ENCODE measurements around the gene ZNF3. TPM values are rescaled to one million over a fixed set of nuclear protein-coding genes. Genes with fewer than 3 reads are reported as not detected.

ZNF3 gene
- total and polyA plus RNA-seq, 9 of the 15 experiments (the other 6 are each of a cell fraction or from before 2014, with no cell fraction given), result 30.0 to 64.9 (median 51.5) TPM

- TF ChIP-seq MBD2 (IDR thresholded peaks at IDR 0.05; ENCODE audit: borderline replicate concordance, low read depth) (peak; percentile 90), PURB (CRISPR knock-in tag; IDR thresholded peaks at IDR 0.05; ENCODE audit: low read depth) (no peak), NFIC (IDR thresholded peaks at IDR 0.05) (0 out of 2 replicates have a peak, but pooled peaks have one; percentile 29), NFATC3 (IDR thresholded peaks at IDR 0.05) (no peak), ZNF830 (CRISPR knock-in tag; IDR thresholded peaks at IDR 0.05) (no peak), IFI16 (CRISPR knock-in tag; IDR thresholded peaks at IDR 0.05) (no peak), CTCF (IDR thresholded peaks at IDR 0.05 in 2 of 3, conservative IDR thresholded peaks at IDR 0.05 in 1 of 3; ENCODE audit: insufficient read depth in 2 of 3, low read depth in 1 of 3, low read length in 3 of 3) (peak in 1 of 3 experiments; percentile 7; a peak in 1 of 6 replicates), ATF1 (CRISPR knock-in tag; IDR thresholded peaks at IDR 0.05) (0 out of 2 replicates have a peak, but pooled peaks have one; percentile 21), ATF1 (tag; IDR thresholded peaks at IDR 0.05) (peak; percentile 78), GTF2E2 (tag; IDR thresholded peaks at IDR 0.05) (peak; percentile 89; the same call in 1 of the 2 replicates), MXI1 (IDR thresholded peaks at IDR 0.05; ENCODE audit: low read depth, low read length) (0 out of 2 replicates have a peak, but pooled peaks have one; percentile 60), MCM5 (IDR thresholded peaks at IDR 0.05; ENCODE audit: low read depth) (no peak), ELF4 (CRISPR knock-in tag; IDR thresholded peaks at IDR 0.05) (no peak), L3MBTL2 (IDR thresholded peaks at IDR 0.05) (peak; percentile 97), DDX20 (tag; IDR thresholded peaks at IDR 0.05; ENCODE audit: low read depth) (no peak), ZNF143 (CRISPR knock-in tag; IDR thresholded peaks at IDR 0.05) (no peak), PKNOX1 (IDR thresholded peaks at IDR 0.05) (peak; percentile 100), ZNF280B (CRISPR knock-in tag; IDR thresholded peaks at IDR 0.05) (no peak), CHAMP1 (IDR thresholded peaks at IDR 0.05) (no peak), E2F3 (CRISPR knock-in tag; IDR thresholded peaks at IDR 0.05) (peak; percentile 99), ATF2 (CRISPR knock-in tag; IDR thresholded peaks at IDR 0.05) (0 out of 2 replicates have a peak, but pooled peaks have one; percentile 52)
Observed at GRCh38 chr7:100101016-100101862, 19.7 kb upstream of the ZNF3 start, which contains the start of the genes AP4M1 and MCM7 (continued).
